HepG2 (cell line): ENCODE measurements around the gene CCNQ. TPM values are rescaled to one million over a fixed set of nuclear protein-coding genes. Genes with fewer than 3 reads are reported as not detected.

Experiments
- ATAC-seq: fragments of 200-7000 bp; cut with Tn5 transposase; 3 replicates; pipeline ENCODE4 v1.9.1; 2020; ENCODE audit warnings: mild to moderate bottlenecking, moderate library complexity
- BruUV-seq: library from RNA; stranded (reverse); fragments of 400-500 nt; replicated peaks from 2 replicates; lab custom pipeline; 2021; lab: Mats Ljungman, UMichigan
- CTCF ChIA-PET: fragments of 300-600 bp; formaldehyde crosslinking; extraction: SDS; loops from one replicate; lab custom pipeline; 2021; ENCODE audit warnings: low total read pairs, inconsistent platforms, low intra/inter-chr PET ratio; lab: Yijun Ruan, JAX
- POLR2A ChIA-PET: fragments of 350-600 bp; sonication (Branson Sonifier 250); formaldehyde crosslinking; loops from one replicate; lab custom pipeline; 2020; ENCODE audit warnings: antibody characterized with exemption, inconsistent platforms; lab: Yijun Ruan, JAX
- DNase-seq: peaks from one replicate; pipeline ENCODE4 v3.0.0-alpha.2; 2015; ENCODE audit warnings: low spot score
- FAIRE-seq: peaks from 3 replicates; lab custom pipeline; 2011; peaks lifted over from hg19 to GRCh38; lab: Jason Lieb, UNC
- H2AFZ ChIP-seq: one replicate; pipeline ENCODE4 v1.6.1; 2011; ENCODE audit warnings: low read length, inconsistent platforms
- H3K27ac ChIP-seq: fragments of 300-600 bp; 3 replicates; pipeline ENCODE4 v1.8.0; 2011; ENCODE audit warnings: mixed run types, mild to moderate bottlenecking, mixed read lengths, low read length, inconsistent platforms; ENCODE audit not compliant: insufficient read depth; ENCODE audit errors: extremely low read length
- H3K27me3 ChIP-seq, 2 experiments: fragments of 200-600 bp in 1 of 2; 2 replicates in 1 of 2; 3 replicates in 1 of 2; pipeline versions ENCODE4 v1.6.0 to v1.8.0; 2011; ENCODE audit warnings: low read length in 2 of 2, mild to moderate bottlenecking in 2 of 2, moderate library complexity in 2 of 2, inconsistent platforms in 1 of 2; ENCODE audit not compliant: insufficient read depth in 2 of 2, control insufficient read depth in 1 of 2
- H3K36me3 ChIP-seq, 2 experiments: fragments of 200-600 bp in 1 of 2; replicated peaks in 1 of 2; 2 replicates in 1 of 2; 3 replicates in 1 of 2; pipeline versions ENCODE4 v1.5.1 to v1.8.0; 2011; ENCODE audit warnings: low read length in 2 of 2, inconsistent platforms in 1 of 2; ENCODE audit not compliant: insufficient read depth in 2 of 2, control insufficient read depth in 1 of 2
- H3K4me1 ChIP-seq: 2 replicates; pipeline ENCODE4 v1.5.1; 2012; ENCODE audit warnings: low read length, inconsistent platforms; ENCODE audit not compliant: insufficient read depth
- H3K4me2 ChIP-seq: 2 replicates; pipeline ENCODE4 v1.6.0; 2011; ENCODE audit warnings: low read depth, low read length, inconsistent platforms
- H3K4me3 ChIP-seq, 3 experiments: fragments of 200-600 bp in 1 of 3; sonication (generic), shearing (Covaris generic) in 1 of 3; replicated peaks in 1 of 3; 2 replicates each; pipeline ENCODE4 v1.5.1; 2011 to 2016; ENCODE audit warnings: low read length in 3 of 3, inconsistent platforms in 2 of 3, low read depth in 2 of 3, mild to moderate bottlenecking in 2 of 3, control low read depth in 1 of 3, mixed read lengths in 1 of 3; ENCODE audit not compliant: insufficient read depth in 1 of 3
- H3K79me2 ChIP-seq: one replicate; pipeline ENCODE4 v1.6.1; 2011; ENCODE audit warnings: low read length, inconsistent platforms; ENCODE audit not compliant: insufficient read depth
- H3K9ac ChIP-seq: 2 replicates; pipeline ENCODE4 v1.6.0; 2011; ENCODE audit warnings: mild to moderate bottlenecking, low read depth, low read length, inconsistent platforms; ENCODE audit not compliant: insufficient read depth
- H3K9me3 ChIP-seq: 2 replicates; pipeline ENCODE4 v1.5.1; 2012; ENCODE audit warnings: mild to moderate bottlenecking, low read length
- H4K20me1 ChIP-seq: 2 replicates; pipeline ENCODE4 v1.6.0; 2011; ENCODE audit warnings: inconsistent platforms, mild to moderate bottlenecking, low read length, moderate library complexity; ENCODE audit not compliant: insufficient read depth
- LCORL ChIP-seq, 2 experiments: fragments of 450-650 bp in 1 of 2; sonication (generic) in 1 of 2; formaldehyde crosslinking in 1 of 2; IDR thresholded peaks; 2 replicates each; pipeline versions ENCODE4 v1.5.0 to v1.6.1; 2017 to 2020; ENCODE audit warnings: antibody characterized with exemption in 1 of 2, missing genetic modification reagents in 1 of 2
- TAF1 ChIP-seq: sonication (generic); formaldehyde crosslinking; IDR thresholded peaks from 2 replicates; pipeline ENCODE4 v1.4.0; 2020; ENCODE audit warnings: missing genetic modification reagents
- ZNF496 ChIP-seq: sonication (generic); formaldehyde crosslinking; IDR thresholded peaks from 2 replicates; pipeline ENCODE4 v1.8.1; 2023; ENCODE audit warnings: mild to moderate bottlenecking, moderate library complexity, missing genetic modification reagents; ENCODE audit not compliant: insufficient replicate concordance
- ZNF501 ChIP-seq: sonication (generic); formaldehyde crosslinking; IDR thresholded peaks from 2 replicates; pipeline ENCODE4 v1.5.1; 2020; ENCODE audit warnings: mild to moderate bottlenecking, moderate library complexity, missing genetic modification reagents
- ZNF552 ChIP-seq: sonication (generic); formaldehyde crosslinking; IDR thresholded peaks from 2 replicates; pipeline ENCODE4 v1.9.0; 2022; ENCODE audit warnings: missing genetic modification reagents, mild to moderate bottlenecking, borderline replicate concordance
- WGBS: methylation state at CpG from one replicate; pipeline ENCODE4 v1.1.6; 2017; ENCODE audit warnings: low lambda C conversion rate; 5-methylcytosine and 5-hydroxymethylcytosine counted together
- in situ Hi-C: cut with HindIII; loops from 2 replicates; pipeline ENCODE4 v1.10.0; 2017; ENCODE audit warnings: low pct_unique_long_range_greater_than_20kb; ENCODE audit not compliant: extremely low pct_ligation_motif_present
- intact Hi-C: fragments of 100-400 bp; cut with micrococcal nuclease; formaldehyde crosslinking; loops from one replicate; pipeline ENCODE4 v1.10.0; 2022; ENCODE audit not compliant: unreplicated experiment
- polyA plus RNA-seq, 8 experiments: library from polyadenylated mRNA; depleted of rRNA in 3 of 8; stranded (reverse) in 7 of 8; unstranded in 1 of 8; fragments of >200 nt; fragmentation: Illumina TruSeq in 4 of 8; extraction: Trizol in 4 of 8; gene quantifications; 2 replicates each; pipeline versions ENCODE4 v1.2.1 to v1.2.3, GENCODE V29; 2011 to 2016; ENCODE audit warnings: low read depth in 4 of 8, missing spikeins in 1 of 8, mixed read lengths in 1 of 8; ENCODE audit not compliant: insufficient read depth in 1 of 8
- total RNA-seq, 5 experiments: library from RNA; depleted of rRNA; stranded (reverse); fragments of >200 nt; fragmentation: Illumina TruSeq; extraction: Trizol; gene quantifications; 2 replicates each; pipeline ENCODE4 v1.2.3, GENCODE V29; 2016; ENCODE audit warnings: low read depth in 1 of 5
- TF ChIP-seq, protein P1 (sequence below): sonication (generic); formaldehyde crosslinking; IDR thresholded peaks from 2 replicates; pipeline ENCODE4 v1.4.0; 2020; ENCODE audit warnings: missing genetic modification reagents, borderline replicate concordance
- TF ChIP-seq, protein P2 (sequence below): sonication (generic); formaldehyde crosslinking; IDR thresholded peaks from 2 replicates; pipeline ENCODE4 v1.8.0; 2022; ENCODE audit warnings: mild to moderate bottlenecking, missing genetic modification reagents; ENCODE audit not compliant: insufficient replicate concordance
- TF ChIP-seq, protein P3 (sequence below): sonication (generic); formaldehyde crosslinking; IDR thresholded peaks from 2 replicates; pipeline ENCODE4 v1.4.0; 2020; ENCODE audit warnings: missing genetic modification reagents

The CCNQ gene
- total and polyA plus RNA-seq, 2 of the 13 experiments (the other 11 are each of a cell fraction or from before 2014, with no cell fraction given), result 15.0 to 25.5 TPM

DNA sequence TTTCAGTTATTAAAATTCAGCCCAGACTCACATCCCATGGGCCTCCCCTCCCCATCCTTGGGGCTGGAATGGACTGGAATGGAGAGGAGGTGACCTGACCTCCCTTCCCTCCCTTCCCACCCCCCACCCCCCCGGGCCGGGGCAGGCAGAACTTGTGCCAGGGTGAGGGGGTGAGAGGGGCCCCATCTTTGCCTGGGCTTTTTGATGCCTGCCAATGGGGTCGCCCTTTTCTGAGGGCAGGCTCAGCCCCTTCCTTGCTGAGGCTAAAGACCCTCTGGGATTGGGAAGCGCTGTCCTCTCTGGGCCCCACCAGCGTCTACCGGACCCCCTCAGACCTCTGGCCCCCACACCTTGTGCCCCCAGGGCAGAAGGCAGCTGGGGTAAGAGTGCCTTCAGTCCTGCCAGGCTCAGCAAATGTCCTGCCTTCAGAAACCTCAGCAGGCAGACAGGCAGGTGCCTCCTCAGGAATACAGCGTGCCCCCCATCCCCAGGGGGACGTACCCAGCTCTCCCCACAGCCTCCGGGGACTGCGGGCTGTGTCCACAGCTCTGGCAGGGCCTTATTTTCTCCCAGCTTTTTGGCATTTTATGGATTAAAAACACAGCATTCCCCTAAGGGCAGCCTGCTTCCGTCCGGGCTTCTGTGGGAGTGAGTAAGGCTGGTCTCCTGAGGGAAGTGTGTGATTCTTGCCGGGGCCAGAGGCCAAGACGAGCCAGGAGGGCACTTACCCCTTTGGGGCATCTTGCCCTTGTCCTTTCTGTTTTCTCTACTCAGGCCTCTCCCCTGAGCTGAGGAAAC is 12.6 kb upstream of the CCNQ start:
- in situ Hi-C loops (loop anchor here (5.0 kb wide), 1 partner anchor 36 kb away; the partner anchor contains the start of gene DUSP9), intact Hi-C loops (loop anchor here (2.0 kb wide), 1 partner anchor 51 kb away; no protein-coding TSS in a partner anchor)
- Histone ChIP-seq H3K4me1 (peaks cover 18% of the 10 kb centered on the region), H3K9me3 (no peaks in the 10 kb centered on the region), H4K20me1 (no peaks in the 10 kb centered on the region), H3K9ac (no peak overlapping the region), H2AFZ (no peak overlapping the region), H3K36me3 (no peaks in the 10 kb centered on the region), H3K27ac (peak overlapping the region; percentile 72), H3K27me3 (no peaks in the 10 kb centered on the region)
- CTCF ChIA-PET, result interaction anchor here (1.1 to 2.7 kb wide), 4 partner anchors 25 to 41 kb away, joined by 3 to 21 read pairs (median 11); no protein-coding TSS in a partner anchor
- POLR2A ChIA-PET, result interaction anchor here (1.0 to 9.1 kb wide), 4 partner anchors 15 to 37 kb away, joined by 5 to 144 read pairs (median 54); partner anchors contain the start of gene DUSP9
- WGBS, result 83% methylated on average over 4 of the region's 14 CpGs
- no peak for TF ChIP-seq ZNF552 (CRISPR knock-in tag)
- TF ChIP-seq LCORL (IDR thresholded peaks at IDR 0.05), result no peak
- no peak for TF ChIP-seq LCORL (CRISPR knock-in tag; IDR thresholded peaks at IDR 0.05)
- TF ChIP-seq, all 625 proteins: peak for 0
- BruUV-seq, result no TSS peak
- DNase-seq (no peak), ATAC-seq (no peak), FAIRE-seq (no peak)
- H3K4me2 ChIP-seq, result peak overlapping the region; percentile 74
- H3K79me2 ChIP-seq, result no peaks in the 10 kb centered on the region
- no peak overlapping the region for H3K4me3 ChIP-seq

DNA sequence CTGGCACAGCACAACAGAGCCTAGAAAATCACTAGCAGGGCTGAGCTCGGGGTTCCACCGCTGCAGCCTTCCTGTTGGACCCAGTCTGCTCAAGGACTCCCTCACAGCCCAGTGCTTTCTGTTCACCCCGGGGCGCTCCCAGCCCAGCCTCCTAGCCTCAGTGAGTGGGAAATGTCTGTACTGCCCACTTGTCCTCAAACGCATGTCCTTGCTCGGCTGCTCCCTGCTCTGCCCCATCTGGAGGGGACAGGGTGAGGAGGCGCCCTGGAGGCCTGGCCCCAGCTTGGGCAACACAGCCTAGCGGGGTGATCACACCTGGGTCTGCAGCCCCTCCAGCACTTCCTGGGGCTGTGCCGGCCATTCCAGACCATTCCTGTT is 11.9 kb upstream of the CCNQ start:
- no peaks in the 10 kb centered on the region for H4K20me1 ChIP-seq
- BruUV-seq, result no TSS peak
- H3K27ac ChIP-seq, result peak overlapping the region; percentile 72
- H3K4me1 ChIP-seq, result peaks cover 18% of the 10 kb centered on the region
- H3K4me2 ChIP-seq, result peak overlapping the region; percentile 74
- POLR2A ChIA-PET, result interaction anchor here (1.0 to 9.1 kb wide), 5 partner anchors 12 to 38 kb away, joined by 5 to 144 read pairs (median 13); partner anchors contain the start of genes CCNQ and DUSP9
- H3K9ac ChIP-seq, result 0 out of 2 replicates have a peak overlapping the region, but pooled peaks have one; percentile 46
- ATAC-seq (peak; percentile 60), FAIRE-seq (no peak), DNase-seq (no peak)
- H3K27me3 ChIP-seq, result no peaks in the 10 kb centered on the region
- H3K4me3 ChIP-seq, result peak overlapping the region in 2 of 3 experiments; percentile 8 to 58; a peak in 2 of 6 replicates
- WGBS, result no CpG with 5 or more reads among the region's 9 CpGs
- no peaks in the 10 kb centered on the region for H3K9me3 ChIP-seq
- in situ Hi-C loops (loop anchor here (5.0 kb wide), 1 partner anchor 36 kb away; the partner anchor contains the start of gene DUSP9), intact Hi-C loops (loop anchor here (1.0 to 2.0 kb wide), 3 partner anchors 12 to 52 kb away; no protein-coding TSS in a partner anchor)
- no peaks in the 10 kb centered on the region for H3K79me2 ChIP-seq
- H2AFZ ChIP-seq, result no peak overlapping the region
- CTCF ChIA-PET, result interaction anchor here (1.1 to 2.7 kb wide), 5 partner anchors 26 to 51 kb away, joined by 3 to 21 read pairs (median 12); no protein-coding TSS in a partner anchor
- no peaks in the 10 kb centered on the region for H3K36me3 ChIP-seq
- TF ChIP-seq ZNF496 (CRISPR knock-in tag) (no peak), TAF1 (CRISPR knock-in tag) (peak; percentile 27; the same call in 1 of the 2 replicates), ZNF501 (CRISPR knock-in tag) (0 out of 2 replicates have a peak, but pooled peaks have one; percentile 12)
- TF ChIP-seq, protein P1, sequence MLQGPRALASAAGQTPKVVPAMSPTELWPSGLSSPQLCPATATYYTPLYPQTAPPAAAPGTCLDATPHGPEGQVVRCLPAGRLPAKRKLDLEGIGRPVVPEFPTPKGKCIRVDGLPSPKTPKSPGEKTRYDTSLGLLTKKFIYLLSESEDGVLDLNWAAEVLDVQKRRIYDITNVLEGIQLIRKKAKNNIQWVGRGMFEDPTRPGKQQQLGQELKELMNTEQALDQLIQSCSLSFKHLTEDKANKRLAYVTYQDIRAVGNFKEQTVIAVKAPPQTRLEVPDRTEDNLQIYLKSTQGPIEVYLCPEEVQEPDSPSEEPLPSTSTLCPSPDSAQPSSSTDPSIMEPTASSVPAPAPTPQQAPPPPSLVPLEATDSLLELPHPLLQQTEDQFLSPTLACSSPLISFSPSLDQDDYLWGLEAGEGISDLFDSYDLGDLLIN (CRISPR knock-in tag), result no peak
- TF ChIP-seq, protein P2, sequence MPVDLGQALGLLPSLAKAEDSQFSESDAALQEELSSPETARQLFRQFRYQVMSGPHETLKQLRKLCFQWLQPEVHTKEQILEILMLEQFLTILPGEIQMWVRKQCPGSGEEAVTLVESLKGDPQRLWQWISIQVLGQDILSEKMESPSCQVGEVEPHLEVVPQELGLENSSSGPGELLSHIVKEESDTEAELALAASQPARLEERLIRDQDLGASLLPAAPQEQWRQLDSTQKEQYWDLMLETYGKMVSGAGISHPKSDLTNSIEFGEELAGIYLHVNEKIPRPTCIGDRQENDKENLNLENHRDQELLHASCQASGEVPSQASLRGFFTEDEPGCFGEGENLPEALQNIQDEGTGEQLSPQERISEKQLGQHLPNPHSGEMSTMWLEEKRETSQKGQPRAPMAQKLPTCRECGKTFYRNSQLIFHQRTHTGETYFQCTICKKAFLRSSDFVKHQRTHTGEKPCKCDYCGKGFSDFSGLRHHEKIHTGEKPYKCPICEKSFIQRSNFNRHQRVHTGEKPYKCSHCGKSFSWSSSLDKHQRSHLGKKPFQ (CRISPR knock-in tag), result peak; percentile 60
- TF ChIP-seq, protein P3, sequence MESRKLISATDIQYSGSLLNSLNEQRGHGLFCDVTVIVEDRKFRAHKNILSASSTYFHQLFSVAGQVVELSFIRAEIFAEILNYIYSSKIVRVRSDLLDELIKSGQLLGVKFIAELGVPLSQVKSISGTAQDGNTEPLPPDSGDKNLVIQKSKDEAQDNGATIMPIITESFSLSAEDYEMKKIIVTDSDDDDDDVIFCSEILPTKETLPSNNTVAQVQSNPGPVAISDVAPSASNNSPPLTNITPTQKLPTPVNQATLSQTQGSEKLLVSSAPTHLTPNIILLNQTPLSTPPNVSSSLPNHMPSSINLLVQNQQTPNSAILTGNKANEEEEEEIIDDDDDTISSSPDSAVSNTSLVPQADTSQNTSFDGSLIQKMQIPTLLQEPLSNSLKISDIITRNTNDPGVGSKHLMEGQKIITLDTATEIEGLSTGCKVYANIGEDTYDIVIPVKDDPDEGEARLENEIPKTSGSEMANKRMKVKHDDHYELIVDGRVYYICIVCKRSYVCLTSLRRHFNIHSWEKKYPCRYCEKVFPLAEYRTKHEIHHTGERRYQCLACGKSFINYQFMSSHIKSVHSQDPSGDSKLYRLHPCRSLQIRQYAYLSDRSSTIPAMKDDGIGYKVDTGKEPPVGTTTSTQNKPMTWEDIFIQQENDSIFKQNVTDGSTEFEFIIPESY (CRISPR knock-in tag), result peak; percentile 89
